DOHH2 (cell line): Measurements from ENCODE around the gene COPG1.

ENCODE experiments used
- H3F3A ChIP-seq: fragments of 200-600 bp; sonication (generic), shearing (Covaris generic); 2 replicates; pipeline ENCODE4 v1.6.0; 2016; ENCODE audit warnings: antibody characterized with exemption, mild to moderate bottlenecking; ENCODE audit not compliant: control insufficient read depth, insufficient read depth
- H3K27ac ChIP-seq: fragments of 200-600 bp; sonication (generic); 2 replicates; pipeline ENCODE4 v1.5.1; 2014; ENCODE audit warnings: low read depth, mild to moderate bottlenecking, low read length, moderate library complexity
- H3K27me3 ChIP-seq: fragments of 200-600 bp; sonication (generic); 2 replicates; pipeline ENCODE4 v1.6.1; 2014; ENCODE audit warnings: mild to moderate bottlenecking, low read length, mixed read lengths; ENCODE audit not compliant: control insufficient read depth
- H3K36me3 ChIP-seq: fragments of 200-600 bp; sonication (generic); 2 replicates; pipeline ENCODE4 v1.6.1; 2014; ENCODE audit warnings: mild to moderate bottlenecking, low read length, moderate library complexity, mixed read lengths; ENCODE audit not compliant: control insufficient read depth
- H3K4me1 ChIP-seq: fragments of 200-600 bp; sonication (generic); 2 replicates; pipeline ENCODE4 v1.6.1; 2014; ENCODE audit warnings: mild to moderate bottlenecking, low read length, mixed read lengths; ENCODE audit not compliant: control insufficient read depth
- H3K4me2 ChIP-seq: fragments of 200-600 bp; sonication (generic); 2 replicates; pipeline ENCODE4 v1.6.0; 2014; ENCODE audit warnings: mild to moderate bottlenecking, low read length, moderate library complexity
- H3K4me3 ChIP-seq: fragments of 200-600 bp; sonication (generic); 2 replicates; pipeline ENCODE4 v1.5.1; 2014; ENCODE audit warnings: mild to moderate bottlenecking, low read length, mixed read lengths
- H3K79me2 ChIP-seq: fragments of 200-600 bp; sonication (generic); 2 replicates; pipeline ENCODE4 v1.6.1; 2014; ENCODE audit warnings: mild to moderate bottlenecking, low read length, mixed read lengths; ENCODE audit not compliant: control insufficient read depth
- H3K9me2 ChIP-seq: fragments of 200-600 bp; sonication (generic); replicated peaks from 2 replicates; pipeline ENCODE4 v1.6.1; 2014; ENCODE audit warnings: mild to moderate bottlenecking, low read length, mixed read lengths; ENCODE audit not compliant: control insufficient read depth
- H3K9me3 ChIP-seq: fragments of 200-600 bp; sonication (generic); 2 replicates; pipeline ENCODE4 v1.6.1; 2014; ENCODE audit warnings: antibody characterized with exemption, low read length, mixed read lengths; ENCODE audit not compliant: control insufficient read depth, insufficient read depth
- H4K20me1 ChIP-seq: fragments of 200-600 bp; sonication (generic); 2 replicates; pipeline ENCODE4 v1.6.0; 2014; ENCODE audit warnings: low read depth, mild to moderate bottlenecking, antibody characterized with exemption, low read length, moderate library complexity; ENCODE audit not compliant: control insufficient read depth, insufficient read depth
- CTCF ChIP-seq: fragments of 200-600 bp; sonication (generic); IDR thresholded peaks from one replicate; pipeline ENCODE4 v1.5.1; 2014; ENCODE audit warnings: antibody characterized with exemption, mild to moderate bottlenecking, low read depth, low read length; ENCODE audit not compliant: poor library complexity, severe bottlenecking
- EZH2phosphoT487 ChIP-seq: fragments of 200-600 bp; sonication (generic); IDR thresholded peaks from 2 replicates; pipeline ENCODE4 v1.6.1; 2017; ENCODE audit warnings: borderline replicate concordance, mild to moderate bottlenecking, antibody characterized with exemption, low read length, moderate library complexity, mixed read lengths

Gene COPG1

GRCh38 chr3:129280183-129280582 lies 30.8 kb downstream of the COPG1 start:
- Histone ChIP-seq H3K4me2 (peak overlapping the region; percentile 89), H3K4me3 (peak overlapping the region; percentile 99), H3K79me2 (peaks cover 65% of the 10 kb centered on the region), H3K9me2 (no peaks in the 10 kb centered on the region), H4K20me1 (peaks cover 24% of the 10 kb centered on the region), H3F3A (peaks cover 51% of the 10 kb centered on the region), H3K4me1 (peaks cover 76% of the 10 kb centered on the region), H3K9me3 (no peaks in the 10 kb centered on the region), H3K36me3 (peaks cover 75% of the 10 kb centered on the region), H3K27me3 (no peaks in the 10 kb centered on the region), H3K27ac (peak overlapping the region; percentile 95)
- TF ChIP-seq EZH2phosphoT487, result no peak
- TF ChIP-seq CTCF, result no peak

- H3F3A ChIP-seq, result peaks cover 38% of the 10 kb centered on the region
- no peaks in the 10 kb centered on the region for H3K27me3 ChIP-seq
- no peaks in the 10 kb centered on the region for H3K9me3 ChIP-seq
- TF ChIP-seq EZH2phosphoT487, result no peak
- no peak for TF ChIP-seq CTCF
- peaks cover 81% of the 10 kb centered on the region for H3K79me2 ChIP-seq
- H3K4me2 ChIP-seq, result peak overlapping the region; percentile 89
- H3K9me2 ChIP-seq, result no peaks in the 10 kb centered on the region
- peak overlapping the region; percentile 95 for H3K27ac ChIP-seq
- peak overlapping the region; percentile 99 for H3K4me3 ChIP-seq
- H3K36me3 ChIP-seq, result peaks cover 79% of the 10 kb centered on the region
- H4K20me1 ChIP-seq, result peaks cover 30% of the 10 kb centered on the region
- H3K4me1 ChIP-seq, result peaks cover 63% of the 10 kb centered on the region
Measured at GRCh38 chr3:129281726-129282125, 32.3 kb downstream of the COPG1 start.

DNA sequence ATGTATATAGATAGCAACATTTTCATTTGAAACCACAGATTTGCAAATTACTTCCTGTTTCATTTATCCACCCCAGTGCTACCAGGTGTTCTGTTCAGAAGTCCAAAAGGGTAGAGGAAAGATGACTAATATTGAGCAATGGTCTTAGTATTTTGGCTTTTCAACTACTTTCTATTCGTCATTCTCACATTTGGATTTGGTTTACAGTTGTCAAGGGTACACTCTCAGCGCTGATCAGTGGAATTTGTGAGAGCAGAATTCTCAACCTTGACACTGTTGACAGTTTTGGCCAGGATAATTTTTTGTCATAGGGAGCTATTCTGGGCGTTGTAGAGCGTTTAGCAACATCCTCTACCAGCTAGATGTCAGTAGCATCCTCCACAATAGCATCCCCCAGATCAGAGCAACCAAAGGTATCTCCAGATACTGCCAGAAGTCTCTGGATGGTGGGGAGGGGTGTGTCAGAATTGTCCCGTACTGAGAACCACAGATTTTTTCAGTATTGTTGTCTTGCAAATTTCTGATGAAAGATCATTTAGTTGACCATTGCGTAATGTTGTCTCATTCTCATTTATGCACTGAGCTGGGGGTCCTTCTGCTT lies 33.4 kb downstream of the COPG1 start:
- H3K27ac ChIP-seq, result peak overlapping the region; percentile 95
- H3K9me3 ChIP-seq, result no peaks in the 10 kb centered on the region
- H3F3A ChIP-seq, result peaks cover 37% of the 10 kb centered on the region
- H3K9me2 ChIP-seq, result no peaks in the 10 kb centered on the region
- no peak for TF ChIP-seq EZH2phosphoT487
- no peak for TF ChIP-seq CTCF
- peaks cover 80% of the 10 kb centered on the region for H3K36me3 ChIP-seq
- H3K4me1 ChIP-seq, result peaks cover 52% of the 10 kb centered on the region
- peak overlapping the region; percentile 89 for H3K4me2 ChIP-seq
- H3K4me3 ChIP-seq, result peak overlapping the region; percentile 99
- peaks cover 84% of the 10 kb centered on the region for H3K79me2 ChIP-seq
- peaks cover 33% of the 10 kb centered on the region for H4K20me1 ChIP-seq
- H3K27me3 ChIP-seq, result no peaks in the 10 kb centered on the region
